T-cell (primary cell): ENCODE measurements around the gene XPO5. TPM values are rescaled to one million over a fixed set of nuclear protein-coding genes. Genes with fewer than 3 reads are reported as not detected.
"Not testable (repeated sequence)": the region's sequence is repeated elsewhere in the genome, so short reads cannot be mapped to it uniquely, and the experiment has no call there.

Experiments
- ATAC-seq, 4 experiments: fragments of 200-7000 bp in 3 of 4; fragments of 150-1000 bp in 1 of 4; cut with Tn5 transposase; replicated peaks in 1 of 4; 1 replicate in 3 of 4; 2 replicates in 1 of 4; pipeline ENCODE4 v1.10.0; 2021; ENCODE audit warnings: moderate library complexity in 3 of 4, mild to moderate bottlenecking in 2 of 4, moderate number of reproducible peaks in 1 of 4
- CTCF ChIA-PET, 2 donors: fragments of 300-600 bp; sonication (Branson Sonifier 250); formaldehyde crosslinking; loops; one replicate each; lab custom pipeline; 2022; ENCODE audit warnings: antibody characterized with exemption in 2 of 2; lab: Charles Lee
- POLR2A ChIA-PET, 2 donors: fragments of 300-600 bp; sonication (Branson Sonifier 250); formaldehyde crosslinking; loops; one replicate each; lab custom pipeline; 2022; ENCODE audit warnings: antibody characterized with exemption in 2 of 2; lab: Charles Lee
- DNase-seq, 35 experiments: peaks; one replicate each; pipeline versions ENCODE4 v3.0.0 to v3.0.0-alpha.2; 2013 to 2023
- H3K27ac ChIP-seq: one replicate; pipeline ENCODE4 v1.5.1; 2013; ENCODE audit warnings: low read length
- H3K27me3 ChIP-seq, 2 experiments: replicated peaks in 1 of 2; 1 replicate in 1 of 2; 2 replicates in 1 of 2; pipeline versions ENCODE4 v1.6.1 to v1.7.0; 2013; ENCODE audit warnings: low read length in 1 of 2, mixed read lengths in 1 of 2; ENCODE audit not compliant: control insufficient read depth in 2 of 2, insufficient read depth in 2 of 2; ENCODE audit errors: extremely low read depth in 1 of 2
- H3K36me3 ChIP-seq, 2 donors: 1 replicate in 1 of 2; 2 replicates in 1 of 2; pipeline versions ENCODE4 v1.6.1 to v1.7.0; 2013; ENCODE audit warnings: low read length in 1 of 2; ENCODE audit not compliant: control insufficient read depth in 2 of 2, insufficient read depth in 1 of 2; ENCODE audit errors: extremely low read depth in 1 of 2
- H3K4me1 ChIP-seq, 2 experiments: 1 replicate in 1 of 2; 2 replicates in 1 of 2; pipeline versions ENCODE4 v1.6.1 to v1.7.0; 2013; ENCODE audit warnings: low read length in 2 of 2, mixed read lengths in 1 of 2; ENCODE audit not compliant: insufficient read depth in 2 of 2, control insufficient read depth in 1 of 2; ENCODE audit errors: extremely low read depth in 1 of 2
- H3K4me3 ChIP-seq, 2 donors: 1 replicate in 1 of 2; 2 replicates in 1 of 2; pipeline versions ENCODE4 v1.5.1 to v1.7.0; 2013; ENCODE audit warnings: mild to moderate bottlenecking in 2 of 2, low read length in 1 of 2, moderate library complexity in 1 of 2; ENCODE audit not compliant: control insufficient read depth in 1 of 2; ENCODE audit errors: extremely low read depth in 1 of 2
- H3K9me3 ChIP-seq: 2 replicates; pipeline ENCODE4 v1.7.0; 2013
- H3K27ac Mint-ChIP-seq, 2 donors: one replicate each; pipeline ENCODE4 v1.8.0; 2020 to 2021; ENCODE audit warnings: mild to moderate bottlenecking in 2 of 2, mixed read lengths in 2 of 2
- H3K27me3 Mint-ChIP-seq, 2 donors: one replicate each; pipeline ENCODE4 v1.8.0; 2021 to 2022; ENCODE audit warnings: mixed read lengths in 2 of 2
- H3K36me3 Mint-ChIP-seq: one replicate; pipeline ENCODE4 v1.8.0; 2021; ENCODE audit warnings: mixed read lengths
- H3K4me1 Mint-ChIP-seq, 3 donors: one replicate each; pipeline ENCODE4 v1.8.0; 2020 to 2022; ENCODE audit warnings: mixed read lengths in 3 of 3, mild to moderate bottlenecking in 1 of 3
- H3K4me3 Mint-ChIP-seq, 3 donors: one replicate each; pipeline ENCODE4 v1.8.0; 2020 to 2022; ENCODE audit warnings: mild to moderate bottlenecking in 3 of 3, mixed read lengths in 3 of 3, moderate library complexity in 3 of 3
- H3K9me3 Mint-ChIP-seq, 3 donors: one replicate each; pipeline ENCODE4 v1.8.0; 2020 to 2022; ENCODE audit warnings: mixed read lengths in 3 of 3
- WGBS: methylation state at CpG from one replicate; pipeline ENCODE4 v1.1.5; 2013; ENCODE audit warnings: missing lambda C conversion rate; ENCODE audit not compliant: insufficient coverage; 5-methylcytosine and 5-hydroxymethylcytosine counted together
- total RNA-seq, 35 experiments: library from RNA in 6 of 35; stranded (reverse) in 6 of 35; fragments of 120-200 nt in 1 of 35; gene quantifications; one replicate each; pipeline versions ENCODE4 v1.2.1 to v1.2.4 and lab custom pipeline; 2013 to 2026

The XPO5 gene
- total RNA-seq, 5 donors from 2014 or later (not counting 1 experiment from before 2014, with no cell fraction given), result 48.2 to 51.4 (median 50.3) TPM

DNA sequence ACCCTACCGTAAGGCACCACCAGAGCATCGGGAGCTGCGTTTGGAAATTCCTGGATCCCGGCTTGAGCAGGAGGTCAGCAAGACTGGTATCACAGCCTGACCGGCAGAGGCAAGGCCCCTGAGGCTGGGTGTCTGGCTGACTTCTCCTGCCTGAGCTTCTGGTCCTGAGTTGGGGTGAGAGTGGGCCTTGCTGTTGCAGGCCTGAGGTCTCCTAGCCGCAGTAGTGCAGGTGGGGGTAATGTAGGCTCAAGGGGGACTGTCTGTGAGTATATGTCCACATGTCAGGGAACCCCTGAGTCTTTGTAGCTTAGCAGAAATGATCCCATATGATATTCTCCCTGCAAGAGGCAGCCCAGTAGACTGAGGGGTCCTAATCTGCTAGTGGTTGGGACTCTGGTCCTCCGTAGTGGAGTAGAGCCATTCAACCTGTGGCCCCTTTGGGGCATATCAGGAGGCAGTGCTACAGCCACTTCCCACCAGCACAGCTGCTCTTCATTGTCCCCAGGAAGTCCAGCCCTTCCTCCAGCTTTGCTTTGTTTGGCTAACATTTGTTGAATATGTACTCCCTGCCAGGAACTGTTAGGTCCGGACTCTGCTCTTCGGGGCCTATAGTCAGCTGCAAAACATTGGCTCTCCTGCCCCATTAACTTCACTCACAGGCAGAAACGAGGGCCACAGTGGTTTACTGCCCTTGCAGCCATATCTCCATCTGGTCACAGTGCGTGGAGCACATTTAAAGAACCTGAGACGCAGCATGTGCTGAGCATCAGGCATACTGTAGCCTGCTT, 76.6 kb downstream of the XPO5 start:
- no peaks in the 10 kb centered on the region for H3K27me3 Mint-ChIP-seq
- DNase-seq (no peak), ATAC-seq (no peak)
- ChIA-PET CTCF (interaction anchor here in 1 of 2 donors (0.6 kb wide), 1 partner anchor 927 kb away, joined by 4 read pairs; no protein-coding TSS in a partner anchor), POLR2A (interaction anchor here in 1 of 2 donors (0.5 kb wide), 1 partner anchor 1037 kb away, joined by 5 read pairs; no protein-coding TSS in a partner anchor)
- Histone ChIP-seq H3K27me3 (no peaks in the 10 kb centered on the region), H3K4me3 (no peak overlapping the region), H3K36me3 (peaks cover 15 to 57% of the 10 kb centered on the region in 2 donors), H3K27ac (no peak overlapping the region), H3K9me3 (no peaks in the 10 kb centered on the region), H3K4me1 (peaks cover 4 to 22% of the 10 kb centered on the region in 2 experiments)
- H3K36me3 Mint-ChIP-seq, result peaks cover 46% of the 10 kb centered on the region
- no peaks in the 10 kb centered on the region for H3K9me3 Mint-ChIP-seq
- no peak overlapping the region for H3K4me3 Mint-ChIP-seq
- H3K27ac Mint-ChIP-seq, result no peak overlapping the region
- peaks cover 15 to 17% (median 17%) of the 10 kb centered on the region in 3 donors for H3K4me1 Mint-ChIP-seq
- WGBS, result 97% methylated on average over 12 of the region's 12 CpGs

DNA sequence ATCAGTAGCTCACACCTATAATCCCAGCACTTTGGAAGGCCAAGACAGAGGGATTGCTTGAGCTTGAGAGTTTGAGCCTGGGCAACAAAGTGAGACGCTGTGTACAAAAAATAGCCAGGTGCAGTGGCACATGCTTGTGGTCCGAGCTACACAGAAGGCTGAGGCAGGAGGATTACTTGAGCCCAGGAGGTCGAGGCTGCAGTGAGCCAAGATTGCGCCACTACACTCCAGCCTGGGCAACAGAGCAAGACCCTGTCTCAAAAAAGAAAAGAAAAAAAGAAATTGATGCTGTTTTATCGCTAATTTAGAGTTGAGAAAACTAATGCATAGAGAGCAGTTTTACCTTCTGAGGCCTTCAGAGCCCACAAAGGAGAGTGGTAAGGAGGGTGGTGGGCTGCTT, 77.5 kb downstream of the XPO5 start:
- H3K9me3 ChIP-seq, H3K27ac Mint-ChIP-seq, H3K4me3 ChIP-seq, H3K27ac ChIP-seq, H3K27me3 ChIP-seq, DNase-seq, H3K27me3 Mint-ChIP-seq, ATAC-seq, POLR2A ChIA-PET, H3K9me3 Mint-ChIP-seq, H3K4me3 Mint-ChIP-seq: not testable (repeated sequence)
- peaks cover 15 to 51% of the 10 kb centered on the region in 2 donors for H3K36me3 ChIP-seq
- H3K4me1 ChIP-seq, result peaks cover 4 to 29% of the 10 kb centered on the region in 2 experiments
- peaks cover 23 to 25% (median 24%) of the 10 kb centered on the region in 3 donors for H3K4me1 Mint-ChIP-seq
- 94% methylated on average over 5 of the region's 5 CpGs for WGBS
- CTCF ChIA-PET, result interaction anchor here in 1 of 2 donors (0.5 to 0.6 kb wide), 2 partner anchors 40 to 926 kb away, joined by 4 to 6 read pairs; no protein-coding TSS in a partner anchor
- peaks cover 39% of the 10 kb centered on the region for H3K36me3 Mint-ChIP-seq

DNA sequence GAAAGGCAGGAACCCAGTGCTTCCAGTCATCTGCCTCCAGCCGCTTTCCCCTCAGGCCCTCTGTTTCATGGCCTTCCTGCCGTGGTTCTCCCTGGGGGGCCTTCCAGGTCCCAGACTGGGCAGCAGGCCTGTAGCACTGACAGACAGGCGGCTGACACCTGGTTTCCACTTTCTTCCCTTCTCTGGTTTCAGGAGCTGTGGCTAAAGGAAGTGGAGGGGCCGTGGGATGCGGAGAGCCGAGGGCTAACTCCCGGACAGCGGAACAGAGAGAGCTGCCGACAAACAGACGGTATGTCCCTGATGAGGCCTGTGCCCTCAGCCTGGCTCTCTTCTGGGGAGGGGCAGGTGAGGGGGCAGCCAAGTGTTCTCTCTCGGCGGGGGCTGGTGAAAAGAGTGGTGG, 78.1 kb downstream of the XPO5 start:
- no peaks in the 10 kb centered on the region for H3K27me3 ChIP-seq
- ATAC-seq (no peak), DNase-seq (no peak)
- no peak overlapping the region for H3K4me3 ChIP-seq
- H3K4me3 Mint-ChIP-seq, result no peak overlapping the region
- ChIA-PET CTCF (no interaction called here), POLR2A (no interaction called here)
- peaks cover 28 to 31% (median 28%) of the 10 kb centered on the region in 3 donors for H3K4me1 Mint-ChIP-seq
- H3K9me3 Mint-ChIP-seq, result no peaks in the 10 kb centered on the region
- H3K27ac ChIP-seq, result no peak overlapping the region
- no peaks in the 10 kb centered on the region for H3K9me3 ChIP-seq
- no peaks in the 10 kb centered on the region for H3K27me3 Mint-ChIP-seq
- H3K4me1 ChIP-seq, result peaks cover 4 to 30% of the 10 kb centered on the region in 2 experiments
- no peak overlapping the region for H3K27ac Mint-ChIP-seq
- WGBS, result 96% methylated on average over 8 of the region's 12 CpGs
- H3K36me3 ChIP-seq, result peaks cover 14 to 45% of the 10 kb centered on the region in 2 donors
- H3K36me3 Mint-ChIP-seq, result peaks cover 39% of the 10 kb centered on the region

DNA sequence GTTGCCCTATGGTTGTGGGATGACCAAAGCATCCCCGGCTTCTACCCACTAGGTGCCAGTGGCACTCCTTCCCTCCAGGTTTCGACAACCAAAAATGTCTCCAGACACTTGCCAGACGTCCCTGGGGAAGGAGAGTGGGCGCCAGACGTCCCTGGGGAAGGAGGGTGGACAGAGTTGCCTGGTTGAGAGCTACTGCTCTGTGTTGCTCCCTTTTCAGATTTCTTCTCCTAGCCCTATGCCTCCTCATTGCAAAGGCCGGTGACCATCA, 78.8 kb downstream of the XPO5 start:
- POLR2A ChIA-PET, result no interaction called here
- no peak overlapping the region for H3K27ac Mint-ChIP-seq

DNA sequence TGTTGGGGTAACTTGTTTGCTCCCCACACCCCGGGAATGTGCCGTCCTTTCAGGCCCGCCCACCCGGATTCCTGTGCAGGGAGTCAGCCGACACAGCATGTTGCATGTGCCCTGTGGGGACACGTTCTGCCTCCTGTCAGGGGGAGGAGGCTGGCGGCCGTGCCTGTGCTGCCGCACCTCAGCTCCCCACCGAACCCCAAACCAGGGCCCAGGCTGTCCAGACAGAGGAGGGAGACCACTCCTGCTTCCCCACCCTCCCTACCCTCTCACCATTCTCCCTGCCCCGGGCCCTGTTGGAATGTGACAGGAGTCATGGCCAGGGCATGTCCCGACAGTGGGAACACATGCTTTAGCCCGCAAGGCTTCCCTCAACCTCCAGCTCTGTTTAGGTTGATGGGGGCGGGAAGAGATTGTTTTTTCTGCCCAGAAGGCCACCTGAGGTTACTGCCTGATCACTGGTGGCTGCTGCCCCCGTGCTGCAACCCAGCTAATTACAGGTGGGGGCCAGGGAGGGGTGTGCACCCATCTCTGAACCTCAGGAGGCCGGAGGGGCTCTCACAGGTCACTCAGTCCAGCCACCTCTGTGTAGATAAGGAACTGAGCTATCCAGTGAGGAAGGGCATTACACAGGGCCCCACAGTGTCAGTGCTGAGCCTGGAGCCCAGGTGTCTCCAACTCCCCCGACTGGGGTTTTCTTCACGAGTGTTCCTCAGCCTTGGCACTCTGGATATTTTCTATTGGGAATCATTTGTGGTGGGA, 79.3 kb downstream of the XPO5 start:
- peak in 3 of 35 experiments; percentile 20 to 43 (median 26) for DNase-seq
- H3K9me3 ChIP-seq, result no peaks in the 10 kb centered on the region
- no peaks in the 10 kb centered on the region for H3K9me3 Mint-ChIP-seq
- peaks cover 28% of the 10 kb centered on the region for H3K36me3 Mint-ChIP-seq
- no peak overlapping the region for H3K4me3 ChIP-seq
- peaks cover 7 to 41% of the 10 kb centered on the region in 2 donors for H3K36me3 ChIP-seq
- H3K27ac Mint-ChIP-seq, result peak overlapping the region in 1 of 2 donors; percentile 16
- no peak overlapping the region for H3K27ac ChIP-seq
- peak in 1 of 4 experiments; percentile 27 for ATAC-seq
- CTCF ChIA-PET, result interaction anchor here (0.6 to 1.1 kb wide), 3 partner anchors 10 to 242 kb away, joined by 3 read pairs; no protein-coding TSS in a partner anchor
- no peaks in the 10 kb centered on the region for H3K27me3 ChIP-seq
- no peaks in the 10 kb centered on the region for H3K27me3 Mint-ChIP-seq
- no peak overlapping the region for H3K4me3 Mint-ChIP-seq
- 90% methylated on average over 8 of the region's 18 CpGs for WGBS
- peaks cover 4 to 36% of the 10 kb centered on the region in 2 experiments for H3K4me1 ChIP-seq
- POLR2A ChIA-PET, result no interaction called here
- H3K4me1 Mint-ChIP-seq, result peaks cover 32 to 37% (median 33%) of the 10 kb centered on the region in 3 donors

More for the DNA sequence above, 78.8 kb downstream of the XPO5 start:
- Mint-ChIP-seq H3K36me3 (peaks cover 33% of the 10 kb centered on the region), H3K9me3 (no peaks in the 10 kb centered on the region), H3K27me3 (no peaks in the 10 kb centered on the region), H3K4me1 (peaks cover 32 to 37% (median 33%) of the 10 kb centered on the region in 3 donors), H3K4me3 (no peak overlapping the region)
- Histone ChIP-seq H3K4me1 (peaks cover 4 to 36% of the 10 kb centered on the region in 2 experiments), H3K27ac (no peak overlapping the region), H3K9me3 (no peaks in the 10 kb centered on the region), H3K36me3 (peaks cover 8 to 43% of the 10 kb centered on the region in 2 donors), H3K4me3 (no peak overlapping the region), H3K27me3 (no peaks in the 10 kb centered on the region)
- CTCF ChIA-PET, result interaction anchor here in 1 of 2 donors (1.1 kb wide), 1 partner anchor 243 kb away, joined by 3 read pairs; no protein-coding TSS in a partner anchor
- WGBS, result 100% methylated on average over 1 of the region's 6 CpGs
- ATAC-seq (no peak), DNase-seq (no peak)

DNA sequence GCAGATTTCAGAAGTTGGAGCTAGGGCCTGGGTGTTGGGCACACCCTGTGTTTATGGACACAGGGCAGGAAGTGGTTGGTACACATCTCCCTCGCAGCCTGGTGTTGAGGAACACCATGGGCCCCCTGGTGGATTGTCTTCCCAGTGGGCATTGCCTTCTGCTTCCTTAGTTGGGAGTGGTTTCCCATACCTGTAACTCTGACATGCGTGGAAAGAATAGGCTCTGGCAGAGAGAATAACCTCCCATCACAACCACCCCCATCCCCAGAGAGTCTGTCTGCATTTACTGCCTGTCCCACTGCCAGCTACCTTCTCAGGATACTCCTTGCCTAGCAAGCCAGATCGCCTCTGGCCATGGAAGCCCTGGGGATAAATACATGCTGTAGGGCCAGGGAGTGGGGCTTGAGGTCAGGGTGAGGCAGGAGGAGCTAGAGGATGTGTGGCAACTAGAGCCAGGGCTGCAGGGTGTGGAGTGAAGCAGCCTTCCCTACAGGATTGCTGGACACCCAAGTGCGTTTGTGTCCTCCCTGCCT, 80.4 kb downstream of the XPO5 start:
- CTCF ChIA-PET, result interaction anchor here (0.6 to 1.0 kb wide), 2 partner anchors 11 to 18 kb away, joined by 3 to 5 read pairs; partner anchors contain the start of gene TJAP1 (in 1 of the 2)
- H3K36me3 Mint-ChIP-seq, result peaks cover 20% of the 10 kb centered on the region
- peaks cover 7 to 31% of the 10 kb centered on the region in 2 donors for H3K36me3 ChIP-seq
- peak overlapping the region; percentile 90 to 93 for H3K27ac Mint-ChIP-seq
- no peaks in the 10 kb centered on the region for H3K9me3 ChIP-seq
- H3K27me3 Mint-ChIP-seq, result no peaks in the 10 kb centered on the region
- no peak overlapping the region for H3K4me3 ChIP-seq
- H3K4me3 Mint-ChIP-seq, result peak overlapping the region in 2 of 3 donors; percentile 46 to 57
- POLR2A ChIA-PET, result no interaction called here
- H3K4me1 ChIP-seq, result peaks cover 4 to 36% of the 10 kb centered on the region in 2 experiments
- ATAC-seq (peak; percentile 79 to 87 (median 84)), DNase-seq (peak in 22 of 35 experiments; percentile 22 to 59 (median 30))
- 92% methylated on average over 2 of the region's 4 CpGs for WGBS
- peak overlapping the region; percentile 53 for H3K27ac ChIP-seq
- H3K9me3 Mint-ChIP-seq, result no peaks in the 10 kb centered on the region
- H3K4me1 Mint-ChIP-seq, result peaks cover 32 to 37% (median 33%) of the 10 kb centered on the region in 3 donors
- H3K27me3 ChIP-seq, result no peaks in the 10 kb centered on the region
